ENCODE data around the gene OR3A1. TPM values are rescaled to one million over a fixed set of nuclear protein-coding genes. Genes with fewer than 3 reads are reported as not detected.
"Not testable (repeated sequence)": the region's sequence is repeated elsewhere in the genome, so short reads cannot be mapped to it uniquely, and the experiment has no call there.

The OR3A1 gene
- total and polyA plus RNA-seq, 10 donors: 0.16 to 0.32 TPM; not detected in 8

- H3K9me3 ChIP-seq: no peaks in the 10 kb centered on the region
- no peak for DNase-seq
- H3K36me3 ChIP-seq: no peaks in the 10 kb centered on the region
- TF ChIP-seq CTCF (IDR thresholded peaks at IDR 0.05 in 8 of 11, conservative IDR thresholded peaks at IDR 0.05 in 3 of 11) (no peak), POLR2A (IDR thresholded peaks at IDR 0.05) (no peak), POLR2AphosphoS5 (IDR thresholded peaks at IDR 0.05) (no peak)
- no peaks in the 10 kb centered on the region for H3K4me1 ChIP-seq
- no peak overlapping the region for H3K27ac ChIP-seq
- H3K4me3 ChIP-seq: no peak overlapping the region
- intact Hi-C loops (cut with DNase I; ENCODE audit: low total_unique reads): no loop called here
- 72 to 78% (median 75%) methylated on average over 4 of the region's 4 CpGs for WGBS, 5 donors
- H3K27me3 ChIP-seq (replicated peaks in 1 of 7): peaks cover 0 to 10% (median 0%) of the 10 kb centered on the region in 7 donors
Observed at GRCh38 chr17:3308603-3309002, 10.4 kb upstream of the OR3A1 start.

DNA sequence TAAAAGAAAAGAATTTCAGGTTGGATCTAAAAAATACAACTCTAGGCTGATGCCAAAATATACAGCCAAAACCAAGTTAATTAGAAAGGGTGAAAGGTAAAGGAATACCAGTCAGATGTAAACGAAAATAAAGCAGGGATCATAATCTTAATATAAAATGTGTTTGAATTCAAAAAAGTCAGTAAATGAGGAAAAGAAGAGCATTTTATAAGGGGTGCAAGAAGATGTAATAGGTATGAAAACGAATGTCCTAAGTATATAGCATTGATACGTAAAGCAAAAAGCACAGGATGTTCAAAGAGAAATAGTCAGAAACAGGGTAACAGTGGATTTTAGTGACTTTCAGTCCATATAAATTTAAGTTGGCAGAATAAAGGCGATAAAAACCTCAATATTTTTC, 2.5 kb downstream of the OR3A1 start:
- H3K27me3 ChIP-seq (replicated peaks in 1 of 7): peaks cover 0 to 32% (median 0%) of the 10 kb centered on the region in 7 donors
- H3K36me3 ChIP-seq: no peaks in the 10 kb centered on the region
- TF ChIP-seq CTCF (IDR thresholded peaks at IDR 0.05 in 8 of 11, conservative IDR thresholded peaks at IDR 0.05 in 3 of 11) (no peak), POLR2AphosphoS5 (IDR thresholded peaks at IDR 0.05) (no peak), POLR2A (IDR thresholded peaks at IDR 0.05) (no peak)
- no peak overlapping the region for H3K27ac ChIP-seq
- WGBS, 5 donors: 56 to 77% (median 74%) methylated on average over 4 of the region's 4 CpGs
- DNase-seq: no peak
- H3K9me3 ChIP-seq: peaks cover 0 to 7% (median 2%) of the 10 kb centered on the region in 8 donors
- no peak overlapping the region for H3K4me3 ChIP-seq
- intact Hi-C loops (cut with DNase I; ENCODE audit: low total_unique reads): no loop called here
- no peaks in the 10 kb centered on the region for H3K4me1 ChIP-seq

DNA sequence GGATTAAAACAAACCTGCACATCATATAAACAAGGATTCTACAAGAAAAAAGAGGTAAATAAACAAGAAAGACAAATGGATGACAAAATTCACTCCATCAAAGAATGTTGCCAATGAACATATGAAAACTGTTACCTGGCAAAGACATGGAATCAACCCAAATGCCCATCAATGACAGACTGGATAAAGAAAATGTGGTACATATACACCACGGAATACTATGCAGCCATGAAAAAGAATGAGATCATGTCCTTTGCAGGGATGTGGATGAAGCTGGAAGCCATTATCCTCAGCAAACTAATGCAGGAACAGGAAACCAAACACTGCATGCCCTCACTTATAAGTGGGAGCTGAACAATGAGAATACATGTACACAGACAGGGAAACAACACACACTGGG, 4.6 kb downstream of the OR3A1 start:
- H3K27me3 ChIP-seq (replicated peaks in 1 of 7): peaks cover 0 to 48% (median 0%) of the 10 kb centered on the region in 7 donors
- H3K9me3 ChIP-seq; H3K4me1 ChIP-seq; H3K36me3 ChIP-seq; H3K27ac ChIP-seq; H3K4me3 ChIP-seq; intact Hi-C loops (cut with DNase I; ENCODE audit: low total_unique reads); DNase-seq: not testable (repeated sequence)
- 68 to 90% (median 86%) methylated on average over 1 of the region's 1 CpG for WGBS, 5 donors

- Histone ChIP-seq H3K27ac (no peak overlapping the region), H3K4me3 (no peak overlapping the region), H3K27me3 (replicated peaks in 1 of 7) (no peaks in the 10 kb centered on the region), H3K36me3 (no peaks in the 10 kb centered on the region), H3K4me1 (no peaks in the 10 kb centered on the region), H3K9me3 (peaks cover 0 to 5% (median 0%) of the 10 kb centered on the region in 8 donors)
- no peak for DNase-seq
- TF ChIP-seq CTCF (IDR thresholded peaks at IDR 0.05 in 8 of 11, conservative IDR thresholded peaks at IDR 0.05 in 3 of 11): no peak
- TF ChIP-seq POLR2AphosphoS5 (IDR thresholded peaks at IDR 0.05): no peak
- no peak for TF ChIP-seq POLR2A (IDR thresholded peaks at IDR 0.05)
- intact Hi-C loops (cut with DNase I; ENCODE audit: low total_unique reads): no loop called here
- 75 to 89% (median 81%) methylated on average over 1 of the region's 1 CpG for WGBS, 5 donors
Observed at GRCh38 chr17:3282901-3283300, 15.3 kb downstream of the OR3A1 start.

GRCh38 chr17:3276126-3276525, 22.0 kb downstream of the OR3A1 start:
- 40 to 58% (median 45%) methylated on average over 4 of the region's 4 CpGs for WGBS, 5 donors
- intact Hi-C loops (cut with DNase I; ENCODE audit: low total_unique reads): no loop called here
- H3K27me3 ChIP-seq (replicated peaks in 1 of 7): no peaks in the 10 kb centered on the region
- H3K36me3 ChIP-seq: no peaks in the 10 kb centered on the region
- H3K4me3 ChIP-seq: no peak overlapping the region
- H3K27ac ChIP-seq: no peak overlapping the region
- TF ChIP-seq CTCF (IDR thresholded peaks at IDR 0.05 in 8 of 11, conservative IDR thresholded peaks at IDR 0.05 in 3 of 11) (no peak), POLR2A (IDR thresholded peaks at IDR 0.05) (no peak), POLR2AphosphoS5 (IDR thresholded peaks at IDR 0.05) (no peak)
- DNase-seq: no peak
- H3K9me3 ChIP-seq: peaks cover 0 to 19% (median 11%) of the 10 kb centered on the region in 8 donors
- H3K4me1 ChIP-seq: no peaks in the 10 kb centered on the region

Data from spleen (tissue), 11 donors.